Measurements from ENCODE around the gene PROC.

The PROC gene

DNA sequence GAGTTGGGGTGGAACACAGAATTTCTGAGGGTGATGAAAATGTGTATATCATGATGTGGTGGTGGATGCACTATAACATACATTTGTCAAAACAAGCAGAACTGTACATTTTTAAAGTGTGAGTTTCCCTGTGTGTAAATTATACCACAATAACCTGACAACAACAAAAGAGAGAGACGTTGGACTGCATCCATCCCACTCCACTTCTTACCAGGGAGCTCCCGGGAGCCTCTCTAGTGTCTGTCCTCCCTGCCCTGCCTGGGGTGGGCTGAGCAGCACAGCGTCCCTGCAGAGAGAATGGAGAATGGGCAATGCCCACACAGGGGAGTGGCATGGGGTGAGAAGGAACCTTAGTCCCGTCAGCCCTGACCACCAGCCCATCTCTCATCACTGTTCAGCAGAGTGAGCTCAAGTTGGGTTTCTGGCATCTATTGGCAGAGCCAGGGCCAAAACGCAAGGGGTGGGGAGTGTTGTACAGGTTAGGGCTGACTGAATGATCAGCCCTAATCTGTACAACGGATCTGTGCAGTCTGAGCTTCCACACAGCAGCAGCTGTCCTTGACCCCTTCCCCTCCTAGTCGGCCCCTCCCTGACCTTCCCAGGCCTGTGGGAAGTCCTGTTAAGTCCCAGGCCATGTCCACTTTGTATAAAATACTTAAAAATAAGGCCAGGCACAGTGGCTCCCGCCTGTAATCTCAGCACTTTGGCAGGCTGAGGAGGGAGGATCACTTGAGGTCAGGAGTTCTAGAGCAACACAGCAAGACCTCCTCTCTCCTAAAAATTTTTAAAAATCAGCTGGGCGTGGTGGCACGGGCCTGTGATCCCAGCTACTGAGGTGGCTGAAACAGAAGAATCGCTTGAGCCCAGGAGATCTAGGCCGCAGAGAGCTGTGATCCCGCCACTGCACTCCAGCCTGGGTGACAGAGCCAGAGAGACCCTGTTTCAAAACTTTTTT, 3.3 kb upstream of the PROC start:
- no peak for DNase-seq (ENCODE audit: low read depth)

DNA sequence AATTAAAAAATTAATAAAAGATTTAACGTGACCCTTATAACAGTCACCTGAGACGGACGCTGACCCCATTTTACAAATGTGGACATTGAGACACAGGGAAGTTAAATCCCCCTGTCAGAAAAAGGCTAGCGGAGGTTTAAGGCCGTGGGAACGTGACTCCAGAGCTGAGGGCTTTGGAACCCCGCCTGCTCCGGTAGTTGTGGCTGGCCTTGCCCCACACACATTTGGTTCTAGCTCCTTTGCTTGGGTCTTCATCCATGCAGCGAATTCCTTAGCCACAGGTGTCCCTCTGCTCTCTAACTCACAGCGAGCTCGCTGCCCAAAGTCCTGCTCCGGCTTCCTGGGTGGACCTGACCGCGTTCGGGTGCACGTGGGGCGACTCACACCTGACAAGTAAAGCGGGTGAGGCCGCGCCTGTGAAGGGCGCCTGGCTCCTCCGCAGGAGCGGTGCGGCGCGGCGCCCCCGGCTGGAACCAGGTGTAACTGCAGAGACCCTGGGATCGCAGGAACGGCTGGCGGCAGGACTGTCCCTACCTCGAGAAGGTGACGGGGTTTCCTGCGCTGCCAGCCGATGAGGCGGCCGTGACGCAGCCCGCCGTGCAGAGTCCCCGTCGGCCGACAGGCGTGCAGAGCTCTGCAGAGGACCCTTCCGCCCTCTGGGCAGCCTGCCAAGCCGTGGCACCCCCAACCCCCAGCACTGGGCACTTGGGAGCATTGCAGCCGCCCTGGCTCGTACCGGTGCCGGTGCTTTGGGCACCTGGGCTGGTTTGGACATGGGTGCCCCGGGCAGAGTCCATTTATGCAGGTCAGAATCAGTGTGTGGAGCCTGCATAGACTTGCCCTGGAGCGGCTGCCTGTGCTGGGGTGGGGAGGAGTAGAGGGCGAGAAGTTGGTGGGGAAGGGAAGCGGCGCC, 2.4 kb upstream of the PROC start:
- DNase-seq (ENCODE audit: low read depth) = peak; percentile 65

- DNase-seq (ENCODE audit: low read depth) = no peak
These were observed 1.7 kb upstream of the PROC start for GRCh38 chr2:127416506-127417001.

DNA sequence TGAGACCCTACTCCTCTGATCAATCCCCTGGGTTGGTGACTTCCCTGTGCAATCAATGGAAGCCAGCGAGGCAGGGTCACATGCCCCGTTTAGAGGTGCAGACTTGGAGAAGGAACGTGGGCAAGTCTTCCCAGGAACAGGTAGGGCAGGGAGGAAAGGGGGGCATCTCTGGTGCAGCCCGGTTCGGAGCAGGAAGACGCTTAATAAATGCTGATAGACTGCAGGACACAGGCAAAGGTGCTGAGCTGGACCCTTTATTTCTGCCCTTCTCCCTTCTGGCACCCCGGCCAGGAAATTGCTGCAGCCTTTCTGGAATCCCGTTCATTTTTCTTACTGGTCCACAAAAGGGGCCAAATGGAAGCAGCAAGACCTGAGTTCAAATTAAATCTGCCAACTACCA, 821 bp upstream of the PROC start:
- no peak for DNase-seq (ENCODE audit: low read depth)

DNA sequence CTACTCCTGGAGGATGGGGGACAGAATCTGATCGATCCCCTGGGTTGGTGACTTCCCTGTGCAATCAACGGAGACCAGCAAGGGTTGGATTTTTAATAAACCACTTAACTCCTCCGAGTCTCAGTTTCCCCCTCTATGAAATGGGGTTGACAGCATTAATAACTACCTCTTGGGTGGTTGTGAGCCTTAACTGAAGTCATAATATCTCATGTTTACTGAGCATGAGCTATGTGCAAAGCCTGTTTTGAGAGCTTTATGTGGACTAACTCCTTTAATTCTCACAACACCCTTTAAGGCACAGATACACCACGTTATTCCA, 844 bp downstream of the PROC start:
- no peak for DNase-seq (ENCODE audit: low read depth)

GRCh38 chr2:127419448-127420038, 1.3 kb downstream of the PROC start:
- DNase-seq (ENCODE audit: low read depth) = no peak

DNA sequence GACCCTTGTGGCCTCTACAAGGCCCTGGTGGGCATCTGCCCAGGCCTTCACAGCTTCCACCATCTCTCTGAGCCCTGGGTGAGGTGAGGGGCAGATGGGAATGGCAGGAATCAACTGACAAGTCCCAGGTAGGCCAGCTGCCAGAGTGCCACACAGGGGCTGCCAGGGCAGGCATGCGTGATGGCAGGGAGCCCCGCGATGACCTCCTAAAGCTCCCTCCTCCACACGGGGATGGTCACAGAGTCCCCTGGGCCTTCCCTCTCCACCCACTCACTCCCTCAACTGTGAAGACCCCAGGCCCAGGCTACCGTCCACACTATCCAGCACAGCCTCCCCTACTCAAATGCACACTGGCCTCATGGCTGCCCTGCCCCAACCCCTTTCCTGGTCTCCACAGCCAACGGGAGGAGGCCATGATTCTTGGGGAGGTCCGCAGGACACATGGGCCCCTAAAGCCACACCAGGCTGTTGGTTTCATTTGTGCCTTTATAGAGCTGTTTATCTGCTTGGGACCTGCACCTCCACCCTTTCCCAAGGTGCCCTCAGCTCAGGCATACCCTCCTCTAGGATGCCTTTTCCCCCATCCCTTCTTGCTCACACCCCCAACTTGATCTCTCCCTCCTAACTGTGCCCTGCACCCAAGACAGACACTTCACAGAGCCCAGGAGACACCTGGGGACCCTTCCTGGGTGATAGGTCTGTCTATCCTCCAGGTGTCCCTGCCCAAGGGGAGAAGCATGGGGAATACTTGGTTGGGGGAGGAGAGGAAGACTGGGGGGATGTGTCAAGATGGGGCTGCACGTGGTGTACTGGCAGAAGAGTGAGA, 2.0 kb downstream of the PROC start:
- DNase-seq (ENCODE audit: low read depth) = no peak

DNA sequence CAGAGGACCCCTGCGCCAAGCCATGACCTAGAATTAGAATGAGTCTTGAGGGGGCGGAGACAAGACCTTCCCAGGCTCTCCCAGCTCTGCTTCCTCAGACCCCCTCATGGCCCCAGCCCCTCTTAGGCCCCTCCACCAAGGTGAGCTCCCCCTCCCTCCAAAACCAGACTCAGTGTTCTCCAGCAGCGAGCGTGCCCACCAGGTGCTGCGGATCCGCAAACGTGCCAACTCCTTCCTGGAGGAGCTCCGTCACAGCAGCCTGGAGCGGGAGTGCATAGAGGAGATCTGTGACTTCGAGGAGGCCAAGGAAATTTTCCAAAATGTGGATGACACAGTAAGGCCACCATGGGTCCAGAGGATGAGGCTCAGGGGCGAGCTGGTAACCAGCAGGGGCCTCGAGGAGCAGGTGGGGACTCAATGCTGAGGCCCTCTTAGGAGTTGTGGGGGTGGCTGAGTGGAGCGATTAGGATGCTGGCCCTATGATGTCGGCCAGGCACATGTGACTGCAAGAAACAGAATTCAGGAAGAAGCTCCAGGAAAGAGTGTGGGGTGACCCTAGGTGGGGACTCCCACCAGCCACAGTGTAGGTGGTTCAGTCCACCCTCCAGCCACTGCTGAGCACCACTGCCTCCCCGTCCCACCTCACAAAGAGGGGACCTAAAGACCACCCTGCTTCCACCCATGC, 3.0 kb downstream of the PROC start:
- no peak for DNase-seq (ENCODE audit: low read depth)

GRCh38 chr2:127421871-127422558, 3.8 kb downstream of the PROC start:
- no peak for DNase-seq (ENCODE audit: low read depth)

- no peak for DNase-seq (ENCODE audit: low read depth)
These were observed 4.6 kb downstream of the PROC start for GRCh38 chr2:127422559-127423477.

DNA sequence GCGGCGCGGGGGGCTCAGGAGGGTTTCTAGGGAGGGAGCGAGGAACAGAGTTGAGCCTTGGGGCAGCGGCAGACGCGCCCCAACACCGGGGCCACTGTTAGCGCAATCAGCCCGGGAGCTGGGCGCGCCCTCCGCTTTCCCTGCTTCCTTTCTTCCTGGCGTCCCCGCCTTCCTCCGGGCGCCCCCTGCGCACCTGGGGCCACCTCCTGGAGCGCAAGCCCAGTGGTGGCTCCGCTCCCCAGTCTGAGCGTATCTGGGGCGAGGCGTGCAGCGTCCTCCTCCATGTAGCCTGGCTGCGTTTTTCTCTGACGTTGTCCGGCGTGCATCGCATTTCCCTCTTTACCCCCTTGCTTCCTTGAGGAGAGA, 5.2 kb downstream of the PROC start:
- DNase-seq (ENCODE audit: low read depth) = no peak

GRCh38 chr2:127423880-127424279, 5.7 kb downstream of the PROC start:
- no peak for DNase-seq (ENCODE audit: low read depth)

- no peak for DNase-seq (ENCODE audit: low read depth)
These were observed 6.6 kb downstream of the PROC start for GRCh38 chr2:127424598-127425520.

DNA sequence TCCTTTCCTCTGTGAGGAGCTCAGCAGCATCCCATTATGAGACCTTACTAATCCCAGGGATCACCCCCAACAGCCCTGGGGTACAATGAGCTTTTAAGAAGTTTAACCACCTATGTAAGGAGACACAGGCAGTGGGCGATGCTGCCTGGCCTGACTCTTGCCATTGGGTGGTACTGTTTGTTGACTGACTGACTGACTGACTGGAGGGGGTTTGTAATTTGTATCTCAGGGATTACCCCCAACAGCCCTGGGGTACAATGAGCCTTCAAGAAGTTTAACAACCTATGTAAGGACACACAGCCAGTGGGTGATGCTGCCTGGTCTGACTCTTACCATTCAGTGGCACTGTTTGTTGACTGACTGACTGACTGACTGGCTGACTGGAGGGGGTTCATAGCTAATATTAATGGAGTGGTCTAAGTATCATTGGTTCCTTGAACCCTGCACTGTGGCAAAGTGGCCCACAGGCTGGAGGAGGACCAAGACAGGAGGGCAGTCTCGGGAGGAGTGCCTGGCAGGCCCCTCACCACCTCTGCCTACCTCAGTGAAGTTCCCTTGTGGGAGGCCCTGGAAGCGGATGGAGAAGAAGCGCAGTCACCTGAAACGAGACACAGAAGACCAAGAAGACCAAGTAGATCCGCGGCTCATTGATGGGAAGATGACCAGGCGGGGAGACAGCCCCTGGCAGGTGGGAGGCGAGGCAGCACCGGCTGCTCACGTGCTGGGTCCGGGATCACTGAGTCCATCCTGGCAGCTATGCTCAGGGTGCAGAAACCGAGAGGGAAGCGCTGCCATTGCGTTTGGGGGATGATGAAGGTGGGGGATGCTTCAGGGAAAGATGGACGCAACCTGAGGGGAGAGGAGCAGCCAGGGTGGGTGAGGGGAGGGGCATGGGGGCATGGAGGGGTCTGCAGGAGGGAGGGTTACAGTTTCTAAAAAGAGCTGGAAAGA, 7.6 kb downstream of the PROC start:
- DNase-seq (ENCODE audit: low read depth) = no peak

GRCh38 chr2:127426501-127427354, 8.5 kb downstream of the PROC start:
- no peak for DNase-seq (ENCODE audit: low read depth)
